Measurements from ENCODE around the gene ARHGAP26.

Gene ARHGAP26

GRCh38 chr5:142769793-142770649 is at the start of gene ARHGAP26:
ARHGAP26 (plus strand) TSS chr5:142770377; CDS start chr5:142770762, 385 bp downstream.
- peak; percentile 85 to 89 for DNase-seq (ENCODE audit: low read depth in 2 of 2)

- no peak for DNase-seq (ENCODE audit: low read depth in 2 of 2)
These were observed 49.4 kb upstream of the ARHGAP26 start for GRCh38 chr5:142720641-142721271.

- DNase-seq (ENCODE audit: low read depth in 2 of 2) = no peak
These were observed 48.0 kb upstream of the ARHGAP26 start for GRCh38 chr5:142722146-142722545.

GRCh38 chr5:142722896-142723295 is 47.3 kb upstream of the ARHGAP26 start:
- no peak for DNase-seq (ENCODE audit: low read depth in 2 of 2)

GRCh38 chr5:142724821-142725220 is 45.4 kb upstream of the ARHGAP26 start:
- DNase-seq (ENCODE audit: low read depth in 2 of 2) = no peak

- DNase-seq (ENCODE audit: low read depth in 2 of 2) = no peak
These were observed 44.7 kb upstream of the ARHGAP26 start for GRCh38 chr5:142725231-142726187.

- no peak for DNase-seq (ENCODE audit: low read depth in 2 of 2)
These were observed 43.9 kb upstream of the ARHGAP26 start for GRCh38 chr5:142726188-142726731.

GRCh38 chr5:142727735-142728047 is 42.5 kb upstream of the ARHGAP26 start:
- no peak for DNase-seq (ENCODE audit: low read depth in 2 of 2)

- no peak for DNase-seq (ENCODE audit: low read depth in 2 of 2)
These were observed 34.6 kb upstream of the ARHGAP26 start for GRCh38 chr5:142735323-142736246.

- no peak for DNase-seq (ENCODE audit: low read depth in 2 of 2)
These were observed 33.9 kb upstream of the ARHGAP26 start for GRCh38 chr5:142736247-142736632.

GRCh38 chr5:142737179-142737578 is 33.0 kb upstream of the ARHGAP26 start:
- no peak for DNase-seq (ENCODE audit: low read depth in 2 of 2)

- no peak for DNase-seq (ENCODE audit: low read depth in 2 of 2)
These were observed 29.5 kb upstream of the ARHGAP26 start for GRCh38 chr5:142740474-142741242.

GRCh38 chr5:142743592-142744441 is 26.4 kb upstream of the ARHGAP26 start:
- DNase-seq (ENCODE audit: low read depth in 2 of 2) = no peak

GRCh38 chr5:142745268-142745667 is 24.9 kb upstream of the ARHGAP26 start:
- no peak for DNase-seq (ENCODE audit: low read depth in 2 of 2)

GRCh38 chr5:142746532-142747433 is 23.4 kb upstream of the ARHGAP26 start:
- no peak for DNase-seq (ENCODE audit: low read depth in 2 of 2)

GRCh38 chr5:142748132-142748531 is 22.0 kb upstream of the ARHGAP26 start:
- DNase-seq (ENCODE audit: low read depth in 2 of 2) = no peak

GRCh38 chr5:142748568-142749249 is 21.5 kb upstream of the ARHGAP26 start:
- DNase-seq (ENCODE audit: low read depth in 2 of 2) = peak; percentile 44 to 47

All from stimulated activated CD4-positive, alpha-beta T cell treated with anti-CD3 and anti-CD28 coated beads, Interleukin-1b, Interleukin-23, amount 100 ng/mL, for 4 hours (primary cell).